ENCODE measurements around the gene C4BPA. TPM values are rescaled to one million over a fixed set of nuclear protein-coding genes. Genes with fewer than 3 reads are reported as not detected.

C4BPA gene
- total RNA-seq, 1 donor from 2014 or later, result not detected

DNA sequence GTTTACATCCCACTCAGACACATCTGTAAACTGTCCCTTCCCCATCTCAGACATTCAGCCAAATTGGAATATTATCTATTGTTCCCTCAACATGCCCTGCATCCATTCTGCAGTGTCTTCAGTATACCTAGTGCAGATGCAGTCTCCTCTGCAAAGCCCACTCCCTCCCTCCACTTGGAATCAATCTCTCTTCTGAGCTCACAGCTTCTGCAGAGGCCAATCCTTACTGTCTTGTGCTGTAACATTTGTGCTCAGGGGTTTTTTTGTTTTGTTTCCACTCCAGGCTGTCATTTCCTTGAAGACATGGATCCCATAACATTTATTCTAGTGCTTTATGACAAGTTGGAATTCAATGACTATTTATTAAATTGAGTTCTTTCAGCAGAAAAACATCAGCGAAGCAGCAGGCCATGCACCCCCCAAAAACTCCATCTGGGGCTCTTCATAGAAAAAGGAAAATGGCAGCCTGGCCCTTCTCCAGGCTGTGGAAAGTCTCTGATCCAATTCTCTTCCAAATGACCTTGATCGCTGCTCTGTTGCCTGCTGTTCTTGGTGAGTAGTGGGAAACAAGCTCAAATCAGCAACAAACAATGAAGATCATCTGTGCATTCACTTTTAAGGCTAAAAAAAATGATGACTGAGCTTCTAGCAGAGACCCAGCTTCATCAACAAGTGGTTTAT lies 8.7 kb downstream of the C4BPA start:
- Mint-ChIP-seq H3K4me1 (no peaks in the 10 kb centered on the region), H3K9me3 (no peaks in the 10 kb centered on the region), H3K4me3 (no peak overlapping the region), H3K36me3 (ENCODE audit: low read depth) (no peaks in the 10 kb centered on the region), H3K27ac (ENCODE audit: unreplicated experiment) (no peak overlapping the region), H3K27me3 (ENCODE audit: low read depth) (peaks cover 16% of the 10 kb centered on the region)
- TF ChIP-seq, protein P1, sequence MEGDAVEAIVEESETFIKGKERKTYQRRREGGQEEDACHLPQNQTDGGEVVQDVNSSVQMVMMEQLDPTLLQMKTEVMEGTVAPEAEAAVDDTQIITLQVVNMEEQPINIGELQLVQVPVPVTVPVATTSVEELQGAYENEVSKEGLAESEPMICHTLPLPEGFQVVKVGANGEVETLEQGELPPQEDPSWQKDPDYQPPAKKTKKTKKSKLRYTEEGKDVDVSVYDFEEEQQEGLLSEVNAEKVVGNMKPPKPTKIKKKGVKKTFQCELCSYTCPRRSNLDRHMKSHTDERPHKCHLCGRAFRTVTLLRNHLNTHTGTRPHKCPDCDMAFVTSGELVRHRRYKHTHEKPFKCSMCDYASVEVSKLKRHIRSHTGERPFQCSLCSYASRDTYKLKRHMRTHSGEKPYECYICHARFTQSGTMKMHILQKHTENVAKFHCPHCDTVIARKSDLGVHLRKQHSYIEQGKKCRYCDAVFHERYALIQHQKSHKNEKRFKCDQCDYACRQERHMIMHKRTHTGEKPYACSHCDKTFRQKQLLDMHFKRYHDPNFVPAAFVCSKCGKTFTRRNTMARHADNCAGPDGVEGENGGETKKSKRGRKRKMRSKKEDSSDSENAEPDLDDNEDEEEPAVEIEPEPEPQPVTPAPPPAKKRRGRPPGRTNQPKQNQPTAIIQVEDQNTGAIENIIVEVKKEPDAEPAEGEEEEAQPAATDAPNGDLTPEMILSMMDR (conservative IDR thresholded peaks at IDR 0.05), result no peak
- DNase-seq (ENCODE audit: low read depth, low spot score), result no peak

DNA sequence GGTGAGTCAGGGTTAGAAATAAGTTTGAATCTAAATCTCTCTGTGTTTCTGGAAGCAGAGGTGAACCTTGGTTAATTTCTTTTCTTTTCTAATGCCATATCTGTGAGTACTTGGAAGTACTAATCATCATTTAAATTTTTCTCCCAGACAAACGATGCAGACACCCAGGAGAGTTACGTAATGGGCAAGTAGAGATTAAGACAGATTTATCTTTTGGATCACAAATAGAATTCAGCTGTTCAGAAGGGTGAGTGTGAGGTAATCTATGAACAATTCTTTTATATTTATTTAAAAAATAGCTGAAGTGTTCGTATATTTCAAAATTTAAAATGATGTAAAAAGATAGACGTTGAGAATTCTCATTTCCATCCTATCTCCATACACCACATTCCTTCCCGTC lies 11.2 kb downstream of the C4BPA start:
- H3K4me3 Mint-ChIP-seq, result no peak overlapping the region
- H3K36me3 Mint-ChIP-seq (ENCODE audit: low read depth), result no peaks in the 10 kb centered on the region
- H3K27ac Mint-ChIP-seq (ENCODE audit: unreplicated experiment), result no peak overlapping the region
- peaks cover 16% of the 10 kb centered on the region for H3K27me3 Mint-ChIP-seq (ENCODE audit: low read depth)
- H3K9me3 Mint-ChIP-seq, result no peaks in the 10 kb centered on the region
- TF ChIP-seq, protein P1 (conservative IDR thresholded peaks at IDR 0.05), result no peak
- no peak for DNase-seq (ENCODE audit: low read depth, low spot score)
- no peaks in the 10 kb centered on the region for H3K4me1 Mint-ChIP-seq

DNA sequence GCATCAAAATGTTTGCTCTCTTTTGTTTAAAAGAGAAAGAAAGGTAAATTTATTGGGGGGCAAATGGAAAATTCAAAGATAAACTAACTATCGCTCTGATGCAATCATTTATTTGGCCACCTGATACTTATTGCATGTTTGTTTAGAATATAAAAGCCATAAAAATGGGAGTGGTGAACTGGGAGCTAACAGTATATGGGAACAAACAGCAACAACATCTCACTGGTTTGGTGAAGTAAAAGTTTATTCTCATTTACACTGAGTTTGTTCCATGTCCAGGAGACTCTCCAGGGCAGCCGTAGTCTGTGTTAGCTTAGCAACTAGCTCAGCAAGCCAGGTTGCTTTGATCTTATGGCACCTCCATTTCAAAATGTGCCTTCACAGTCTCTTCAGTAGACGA lies 20.4 kb downstream of the C4BPA start:
- Mint-ChIP-seq H3K4me1 (no peaks in the 10 kb centered on the region), H3K9me3 (peaks cover 17% of the 10 kb centered on the region), H3K27me3 (ENCODE audit: low read depth) (peaks cover 3% of the 10 kb centered on the region), H3K36me3 (ENCODE audit: low read depth) (no peaks in the 10 kb centered on the region), H3K4me3 (no peak overlapping the region), H3K27ac (ENCODE audit: unreplicated experiment) (no peak overlapping the region)
- TF ChIP-seq, protein P1 (conservative IDR thresholded peaks at IDR 0.05), result no peak
- no peak for DNase-seq (ENCODE audit: low read depth, low spot score)

DNA sequence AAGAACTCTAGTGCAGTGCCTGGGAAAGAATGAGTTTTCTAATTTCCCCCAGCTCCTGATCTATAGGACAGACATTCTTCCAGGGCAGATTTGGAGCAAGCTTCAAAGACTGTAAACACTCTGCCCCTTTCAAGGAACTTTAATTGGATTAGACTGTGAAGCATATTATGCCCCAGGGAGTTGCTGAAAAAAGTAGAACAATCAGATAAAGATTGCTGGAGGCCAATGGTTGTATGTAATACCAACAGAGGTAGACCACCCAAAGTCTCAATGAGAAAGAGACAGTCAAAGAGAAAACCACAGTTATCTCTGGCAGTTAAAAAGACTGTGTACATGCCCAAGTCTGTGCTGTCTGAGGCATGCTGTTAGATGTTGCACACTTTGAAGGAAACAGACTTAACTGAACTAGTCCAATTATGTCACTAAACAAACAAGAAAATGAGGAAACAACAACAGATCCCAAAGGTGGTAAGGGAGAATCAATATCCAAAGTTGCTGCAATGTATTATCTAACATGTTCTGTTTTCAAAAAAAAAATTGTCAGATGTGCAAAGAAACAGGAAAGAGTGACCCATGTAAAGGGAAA lies 24.4 kb downstream of the C4BPA start:
- peaks cover under 1% of the 10 kb centered on the region for H3K27me3 Mint-ChIP-seq (ENCODE audit: low read depth)
- H3K36me3 Mint-ChIP-seq (ENCODE audit: low read depth), result no peaks in the 10 kb centered on the region
- DNase-seq (ENCODE audit: low read depth, low spot score), result no peak
- TF ChIP-seq, protein P1 (conservative IDR thresholded peaks at IDR 0.05), result no peak
- no peak overlapping the region for H3K4me3 Mint-ChIP-seq
- peaks cover 25% of the 10 kb centered on the region for H3K9me3 Mint-ChIP-seq
- H3K4me1 Mint-ChIP-seq, result no peaks in the 10 kb centered on the region
- no peak overlapping the region for H3K27ac Mint-ChIP-seq (ENCODE audit: unreplicated experiment)

DNA sequence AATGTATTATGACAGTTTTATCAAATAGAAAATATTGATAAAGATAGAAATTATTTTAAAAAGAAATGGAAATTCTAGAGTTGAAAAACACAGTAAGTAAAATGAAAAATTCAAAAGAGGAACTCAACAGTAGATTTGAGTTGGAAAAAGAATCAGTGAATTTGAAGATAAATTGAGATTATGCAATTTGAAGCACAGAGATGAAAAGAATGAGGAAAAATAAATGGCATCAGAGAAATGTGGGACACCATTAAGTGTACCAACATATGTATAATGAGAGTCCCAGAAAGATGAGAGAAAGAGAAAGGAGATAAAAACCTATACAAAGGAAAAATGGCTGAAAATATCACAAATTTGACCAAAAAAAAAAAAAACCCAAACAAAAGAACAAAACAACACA lies 25.0 kb downstream of the C4BPA start:
- Mint-ChIP-seq H3K4me3 (no peak overlapping the region), H3K27me3 (ENCODE audit: low read depth) (no peaks in the 10 kb centered on the region), H3K9me3 (peaks cover 25% of the 10 kb centered on the region), H3K4me1 (no peaks in the 10 kb centered on the region), H3K27ac (ENCODE audit: unreplicated experiment) (no peak overlapping the region), H3K36me3 (ENCODE audit: low read depth) (no peaks in the 10 kb centered on the region)
- no peak for DNase-seq (ENCODE audit: low read depth, low spot score)
- TF ChIP-seq, protein P1 (conservative IDR thresholded peaks at IDR 0.05), result no peak
